Renal cortex interstitium (tissue), 11 donors: ENCODE data around the gene SCGB1A1. TPM values are rescaled to one million over a fixed set of nuclear protein-coding genes. Genes with fewer than 3 reads are reported as not detected.

Experiments
- DNase-seq, 11 donors: peaks; one replicate each; pipeline ENCODE4 v3.0.0-alpha.2; 2013; ENCODE audit warnings: low read depth in 9 of 11, low spot score in 4 of 11; ENCODE audit errors: extremely low read depth in 1 of 11
- polyA plus RNA-seq, 3 donors: library from polyadenylated mRNA; unstranded; fragments of 120-200 nt; gene quantifications; one replicate each; pipeline ENCODE4 v1.2.1, GENCODE V29; 2013; ENCODE audit not compliant: insufficient read length in 3 of 3

SCGB1A1 gene
- polyA plus RNA-seq, 3 donors, result not detected

DNA sequence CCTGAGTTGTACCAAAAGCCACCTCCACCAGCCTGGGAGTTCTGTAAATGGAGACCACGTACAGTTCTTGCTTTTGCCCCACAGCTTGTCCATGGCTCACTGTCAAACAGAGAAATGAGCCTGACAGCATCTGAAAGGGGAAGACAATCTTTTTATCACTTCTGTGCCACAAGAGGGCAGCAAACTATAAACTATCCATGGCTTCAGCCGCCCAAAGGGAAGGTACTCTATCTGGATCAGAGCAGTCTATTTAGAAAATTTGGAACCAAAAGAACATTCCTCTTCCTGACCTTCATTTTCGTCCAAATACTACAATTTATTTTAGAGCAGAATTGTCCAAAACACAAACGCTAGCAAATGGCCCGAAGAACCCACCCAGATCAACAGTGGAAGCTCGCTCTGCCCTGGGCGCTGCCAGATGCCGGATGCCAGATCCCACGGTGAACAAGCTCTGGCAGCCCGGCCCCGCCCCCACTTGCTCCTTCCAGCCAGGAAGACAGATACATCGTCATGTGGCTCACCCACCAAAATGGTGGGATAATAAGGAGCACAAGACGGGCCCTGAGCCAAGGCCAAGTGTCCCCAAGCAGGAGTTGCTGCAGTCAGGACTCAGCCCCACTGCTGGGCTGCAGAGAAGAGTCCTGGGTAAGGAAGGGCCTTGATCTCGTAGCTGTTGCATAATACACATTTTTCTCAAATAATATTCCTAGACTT is 23.9 kb upstream of the SCGB1A1 start:
- DNase-seq, result peak in 9 of 11 donors; percentile 67 to 87 (median 76)

DNA sequence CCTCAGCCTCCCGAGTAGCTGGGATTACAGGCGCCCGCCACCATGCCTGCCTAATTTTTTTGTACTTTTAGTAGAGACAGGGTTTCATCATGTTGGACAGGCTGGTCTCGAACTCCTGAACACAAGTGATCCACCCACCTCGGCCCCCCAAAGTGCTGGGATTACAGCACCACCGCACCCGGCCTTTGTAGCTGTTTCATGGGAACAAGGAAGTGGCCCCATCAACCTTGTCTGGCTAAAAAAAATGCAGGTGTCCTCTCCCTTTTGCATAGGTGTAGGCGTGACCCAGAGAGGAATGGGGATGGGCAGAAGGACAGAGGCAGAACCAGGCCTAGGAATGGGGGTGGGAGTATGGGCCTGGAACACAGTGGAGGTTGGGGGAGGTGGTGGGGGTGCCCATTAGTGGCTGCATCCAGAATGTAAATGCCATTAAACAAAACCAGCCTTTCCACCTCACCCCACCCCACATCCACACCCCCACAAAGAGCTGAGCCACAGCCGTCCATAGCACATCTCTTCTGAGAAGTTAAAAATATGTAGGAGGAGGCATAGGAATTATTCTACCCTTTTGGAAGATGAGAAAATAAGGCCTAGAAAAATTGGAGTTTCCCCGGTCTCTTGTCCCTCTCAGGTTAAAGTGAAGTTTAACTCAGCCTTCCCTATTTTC is 22.8 kb upstream of the SCGB1A1 start:
- no peak for DNase-seq

DNA sequence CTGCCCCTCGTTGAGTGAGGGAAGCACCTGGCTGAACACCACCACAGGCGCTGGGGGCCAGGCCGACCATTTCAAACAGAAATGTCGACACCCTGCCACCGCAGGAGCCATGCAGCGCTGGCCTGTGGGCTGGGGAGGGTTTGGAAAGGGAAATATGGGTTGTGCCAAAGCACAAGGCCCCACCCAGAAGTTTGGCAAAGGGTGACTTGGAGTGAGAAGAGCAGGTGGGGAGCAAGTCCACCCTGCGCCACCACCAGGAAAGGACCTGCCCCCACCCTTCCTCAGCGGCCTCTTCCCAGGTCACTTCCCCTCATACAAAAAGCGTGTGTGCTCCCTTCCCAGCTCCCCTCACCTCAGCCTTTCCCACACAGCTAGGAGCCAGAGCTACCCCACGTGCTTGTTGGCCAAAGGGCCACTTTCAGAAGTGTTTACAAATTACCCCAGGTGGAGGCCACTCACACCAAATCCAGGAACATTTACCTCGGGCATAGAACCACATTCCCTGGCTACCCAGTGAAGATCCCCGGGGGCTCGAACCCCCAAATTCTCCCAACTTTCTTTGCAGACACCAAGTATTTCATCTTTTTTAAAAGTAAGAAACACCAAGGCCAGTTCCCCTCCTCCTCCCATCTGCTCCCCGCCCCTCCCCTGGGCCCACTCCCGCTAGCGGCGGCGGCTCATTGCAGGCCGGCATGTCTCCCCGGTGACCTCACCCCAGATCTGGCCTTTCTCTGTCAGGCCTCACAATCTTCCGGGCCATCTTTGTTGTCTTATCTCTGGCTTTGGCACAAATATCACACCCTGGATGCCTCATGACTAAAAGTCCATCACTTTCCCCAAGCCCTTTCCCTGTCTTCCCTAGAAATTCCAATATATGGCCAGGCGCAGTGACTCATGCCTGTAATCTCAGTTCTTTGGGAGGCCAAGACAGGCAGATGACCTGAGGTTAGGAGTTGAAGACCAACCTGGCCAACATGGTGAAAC is 20.5 kb upstream of the SCGB1A1 start:
- no peak for DNase-seq

DNA sequence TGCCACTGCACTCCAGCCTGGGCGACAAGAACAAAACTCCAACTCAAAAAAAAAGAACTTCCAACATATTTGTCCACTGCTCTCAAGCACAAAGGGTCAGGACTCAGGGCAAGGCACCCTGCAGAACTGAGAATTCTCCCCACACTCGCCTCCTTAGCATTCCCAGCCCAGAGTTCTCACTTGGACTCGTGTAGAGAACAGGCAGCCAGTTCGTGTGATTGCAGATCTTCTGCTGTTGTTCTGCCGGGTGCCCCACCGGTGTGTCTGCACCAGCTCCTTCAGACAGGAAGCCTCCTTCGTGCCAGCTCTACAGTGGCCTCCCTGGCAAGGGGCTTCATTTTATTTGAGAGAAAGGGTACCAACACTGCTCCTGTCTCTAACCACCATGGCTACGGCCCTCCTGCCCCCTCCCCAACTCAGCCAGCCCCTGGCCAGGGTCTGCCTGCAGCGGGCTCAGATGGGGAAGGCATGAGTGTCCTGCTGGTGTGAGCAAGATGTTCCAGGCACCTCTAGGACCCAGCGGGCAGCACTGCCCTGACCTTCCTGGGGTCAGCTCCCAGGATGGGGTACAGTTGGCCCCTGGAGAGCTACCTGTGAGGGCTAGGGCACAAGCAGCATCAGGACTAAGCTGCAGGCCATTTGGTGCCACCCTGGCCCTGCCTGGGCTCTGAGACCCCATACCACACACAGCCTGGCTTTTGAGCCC is 19.5 kb upstream of the SCGB1A1 start:
- no peak for DNase-seq

DNA sequence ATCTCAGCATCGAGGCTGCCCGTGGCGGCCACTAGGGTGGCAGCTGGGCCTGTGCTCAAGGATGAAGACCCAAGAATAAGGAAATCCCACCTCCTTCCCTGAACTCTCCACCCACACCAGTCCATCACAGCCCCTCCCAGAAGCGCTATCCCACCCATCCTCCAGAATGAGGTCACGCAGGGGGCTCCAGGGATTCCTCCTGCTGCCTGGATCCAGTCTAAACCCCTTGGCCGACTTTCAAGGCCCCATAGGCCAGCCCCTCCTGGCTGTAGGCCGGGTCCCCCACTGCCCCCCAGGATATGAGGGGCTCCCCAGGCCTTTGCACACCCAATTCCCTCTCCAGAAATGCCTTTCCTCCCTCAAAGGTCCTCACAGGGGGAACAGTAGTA is 19.0 kb upstream of the SCGB1A1 start:
- DNase-seq, result no peak

DNA sequence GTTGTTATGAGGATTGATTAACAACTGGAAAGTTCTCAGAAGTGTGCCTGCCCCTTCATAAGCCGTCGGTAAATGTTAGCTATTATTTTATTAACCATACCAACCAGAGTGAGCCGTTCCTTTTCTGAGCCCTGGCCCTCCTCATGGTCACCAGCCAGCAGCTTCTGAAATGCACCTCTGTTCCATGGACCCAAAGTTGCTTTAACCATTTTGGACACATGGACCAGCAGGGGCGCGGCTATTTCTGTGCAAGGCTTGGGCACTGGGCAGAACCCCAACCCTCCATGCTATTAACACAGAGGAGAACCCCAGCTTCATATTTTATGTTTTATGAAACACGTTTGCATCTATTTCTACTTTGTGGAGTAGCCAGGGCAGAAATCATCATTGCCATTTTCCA is 18.6 kb upstream of the SCGB1A1 start:
- no peak for DNase-seq

DNA sequence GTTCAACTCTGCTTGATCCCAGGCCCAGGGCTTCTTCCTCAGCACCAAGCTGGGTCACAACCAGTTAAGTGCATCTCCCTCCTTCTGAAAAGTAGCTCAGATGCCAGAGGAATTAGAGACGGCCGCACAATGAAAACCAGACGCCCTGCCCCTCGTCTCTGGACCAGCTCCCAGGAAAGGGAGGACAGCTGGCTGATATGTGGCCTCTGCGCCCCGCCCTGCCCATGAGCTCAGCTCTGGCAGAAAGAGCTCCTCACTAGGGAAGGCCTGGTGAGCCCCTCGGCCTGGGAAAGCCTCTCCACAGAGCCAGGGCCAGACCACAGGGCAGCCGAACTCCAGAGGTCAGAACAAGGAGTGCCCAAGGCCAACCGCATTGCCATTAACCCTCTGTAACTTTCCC is 18.1 kb upstream of the SCGB1A1 start:
- peak in 4 of 11 donors; percentile 42 to 60 (median 49) for DNase-seq

DNA sequence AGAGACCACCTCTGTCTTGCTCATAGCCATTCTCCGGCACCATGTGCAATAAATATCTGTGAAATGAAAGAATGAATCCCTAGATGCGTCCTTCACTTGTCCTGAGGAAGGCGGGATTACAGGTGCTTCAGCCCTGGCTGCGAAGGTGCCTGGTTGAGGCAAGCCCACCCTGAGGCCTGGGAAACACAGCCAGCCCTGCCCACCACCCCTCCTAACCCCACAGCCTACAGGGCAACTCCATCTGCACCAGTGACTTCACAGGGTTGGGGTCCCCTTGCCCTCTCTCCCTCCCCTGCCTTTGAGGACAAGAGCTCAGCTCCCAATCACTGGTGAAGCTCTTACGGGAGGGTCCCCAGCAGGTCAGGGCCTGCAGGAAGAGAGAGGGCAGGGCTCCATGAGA is 17.5 kb upstream of the SCGB1A1 start:
- no peak for DNase-seq

DNA sequence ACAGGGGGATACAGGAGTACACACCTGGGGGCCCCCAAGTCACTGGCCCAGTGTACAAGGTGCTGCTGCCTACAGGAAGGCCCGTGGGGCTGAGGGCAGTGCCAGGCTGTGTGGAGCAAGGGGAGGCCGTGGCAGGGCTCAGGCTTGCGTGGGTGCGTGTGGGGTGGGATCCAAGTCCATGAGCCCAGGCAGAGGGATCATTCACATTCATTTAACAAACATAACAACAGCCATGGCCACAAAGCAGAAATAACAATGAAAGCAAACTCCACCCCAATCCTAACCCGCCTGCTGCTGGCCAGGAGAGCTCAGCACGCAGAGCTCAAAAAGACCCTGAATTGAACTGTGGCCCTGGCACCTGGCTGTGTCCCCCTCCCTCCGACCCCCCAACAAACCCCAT is 17.0 kb upstream of the SCGB1A1 start:
- no peak for DNase-seq

DNA sequence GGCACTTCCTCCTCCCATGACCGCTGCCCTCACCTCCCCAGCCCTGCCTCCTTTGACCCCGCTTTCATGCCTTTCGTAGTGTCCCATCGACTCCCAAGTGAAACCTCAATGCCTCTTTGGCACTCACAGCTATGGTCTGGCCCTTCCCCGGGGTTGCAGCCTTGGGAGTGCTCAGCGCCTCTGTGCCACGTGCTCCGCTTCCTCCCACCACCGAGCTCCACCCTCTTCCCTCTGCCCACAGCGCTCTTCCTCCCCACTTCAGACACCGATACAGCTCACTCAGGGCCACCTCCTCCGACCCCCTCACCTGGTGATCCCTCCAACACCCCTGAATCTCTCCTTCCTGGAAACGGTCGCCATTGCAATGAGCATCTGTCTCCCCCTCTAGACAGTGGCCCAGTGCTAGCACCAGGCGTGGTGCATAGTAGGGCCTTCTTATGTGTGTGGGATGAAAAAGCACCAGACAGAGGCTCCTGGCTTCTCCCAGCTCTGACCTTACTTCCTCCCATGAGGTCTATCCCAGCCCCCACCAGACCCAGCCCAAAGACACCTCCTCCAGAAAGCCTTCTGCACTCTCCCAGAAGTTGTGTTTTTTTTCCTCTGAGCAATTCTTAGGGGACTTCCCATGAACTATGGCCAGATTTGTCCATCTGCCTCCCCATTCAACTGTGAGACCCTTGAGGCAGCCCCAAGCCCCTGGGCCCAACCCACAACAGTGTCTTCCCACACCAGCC is 16.4 kb upstream of the SCGB1A1 start:
- no peak for DNase-seq

DNA sequence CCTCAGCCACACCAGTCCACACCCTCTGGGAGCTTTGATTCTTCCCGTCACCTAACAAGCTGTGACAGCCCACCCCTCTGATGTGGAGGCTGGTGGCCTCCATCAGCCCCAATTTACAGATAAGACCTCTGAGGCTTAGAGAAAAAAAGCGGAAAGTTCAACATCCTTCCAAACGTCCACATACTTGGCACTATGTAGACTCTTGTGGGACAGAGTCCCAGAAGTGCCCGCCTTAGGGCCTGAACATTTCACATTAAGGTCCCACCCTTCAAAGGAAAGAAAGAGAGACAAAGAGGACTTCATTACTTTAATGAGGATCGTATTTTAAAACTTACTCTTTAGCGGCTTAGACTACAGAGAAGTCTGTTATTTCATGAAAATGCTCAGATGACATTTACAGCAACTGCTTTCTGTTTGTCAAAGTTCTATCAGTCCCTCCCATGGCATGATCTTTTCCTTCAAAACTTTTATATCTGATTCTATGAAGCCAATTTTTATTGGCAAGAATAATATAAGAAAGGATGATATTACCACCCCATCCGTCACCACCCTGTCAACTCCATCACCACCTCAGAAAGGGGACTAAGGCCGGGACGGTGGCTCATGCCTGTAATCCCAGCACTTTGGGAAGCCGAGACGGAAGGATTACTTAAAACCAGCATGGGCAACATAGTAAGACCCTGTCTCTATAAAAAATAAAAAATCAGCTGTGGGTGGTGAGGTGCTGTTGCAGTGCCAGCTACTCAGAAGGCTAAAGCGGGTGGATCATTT is 15.7 kb upstream of the SCGB1A1 start:
- DNase-seq, result no peak

DNA sequence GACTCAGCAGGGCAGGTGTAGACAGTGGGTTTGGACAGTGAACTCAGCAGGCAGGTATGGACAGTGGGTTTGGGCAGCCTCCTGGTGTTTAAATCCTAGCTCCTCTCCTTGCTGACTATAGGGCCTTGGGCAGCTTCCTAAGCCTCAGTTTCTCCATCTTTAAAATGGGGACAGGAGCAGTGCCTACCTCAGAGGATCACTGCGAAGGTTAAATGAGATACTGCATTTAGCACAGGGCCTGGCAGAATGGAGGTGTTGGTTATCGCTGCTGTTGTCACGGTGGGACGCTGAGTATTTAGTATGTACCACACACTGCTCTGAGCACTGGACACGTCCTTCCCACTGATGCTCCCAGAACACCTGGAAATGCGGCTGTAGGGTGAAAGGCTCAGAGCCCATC is 14.4 kb upstream of the SCGB1A1 start:
- no peak for DNase-seq

DNA sequence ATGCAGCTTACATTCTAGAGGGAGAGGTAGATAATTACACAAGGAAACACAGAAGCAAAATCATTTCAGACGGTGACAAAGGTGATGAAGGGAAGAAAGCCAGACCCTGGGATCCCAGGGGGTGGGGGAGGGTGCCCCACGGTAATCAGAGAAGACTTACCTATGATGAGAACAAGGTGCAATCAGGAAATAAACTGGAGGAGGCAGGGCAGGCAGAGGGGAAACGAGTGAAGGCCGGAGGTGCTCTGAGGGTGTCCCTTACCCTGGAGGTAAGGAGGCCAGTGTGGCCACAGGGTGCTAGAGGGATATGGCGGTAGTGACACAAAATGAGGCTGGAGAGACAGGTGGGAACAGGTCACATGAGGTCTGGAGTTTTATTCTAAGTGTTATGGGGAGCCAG is 13.9 kb upstream of the SCGB1A1 start:
- no peak for DNase-seq

DNA sequence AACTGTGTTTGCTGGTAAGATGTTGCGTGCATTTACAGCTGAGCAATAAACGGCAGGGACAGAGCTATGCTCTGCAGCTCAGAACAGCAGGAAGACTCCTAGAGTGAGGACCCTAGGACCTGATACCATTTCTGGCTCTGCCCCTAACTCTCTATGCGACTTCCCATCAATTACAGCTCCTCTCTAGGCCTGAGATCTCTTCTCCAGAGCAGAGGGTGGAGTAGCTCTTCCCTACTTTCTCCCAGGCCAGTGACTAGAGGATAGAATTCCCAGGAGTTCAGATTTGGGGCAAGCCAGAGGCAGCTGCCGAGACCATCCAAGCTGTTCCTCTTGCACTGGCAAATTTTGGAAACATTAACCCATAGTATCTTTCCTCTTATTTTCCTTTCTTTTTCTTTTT is 12.8 kb upstream of the SCGB1A1 start:
- no peak for DNase-seq

DNA sequence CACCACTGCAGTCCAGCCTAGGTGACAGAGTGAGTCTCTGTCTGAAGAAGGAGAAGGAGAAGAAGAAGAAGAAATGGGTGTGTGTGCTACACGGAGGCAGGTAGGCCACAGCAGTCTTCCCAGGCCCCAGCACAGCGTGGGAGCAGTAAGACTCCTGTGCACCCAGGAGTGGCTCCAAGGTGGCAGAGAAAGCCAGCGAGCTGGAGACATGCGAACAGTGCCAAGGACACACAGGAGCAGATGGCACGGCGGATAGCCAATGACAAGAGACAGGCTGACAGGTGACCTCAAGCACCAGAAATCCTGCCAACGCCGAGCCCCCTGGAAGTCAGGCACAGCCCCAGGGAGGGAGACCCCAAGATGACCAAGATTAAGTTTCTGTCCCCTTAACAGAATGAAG is 9.0 kb upstream of the SCGB1A1 start:
- no peak for DNase-seq

DNA sequence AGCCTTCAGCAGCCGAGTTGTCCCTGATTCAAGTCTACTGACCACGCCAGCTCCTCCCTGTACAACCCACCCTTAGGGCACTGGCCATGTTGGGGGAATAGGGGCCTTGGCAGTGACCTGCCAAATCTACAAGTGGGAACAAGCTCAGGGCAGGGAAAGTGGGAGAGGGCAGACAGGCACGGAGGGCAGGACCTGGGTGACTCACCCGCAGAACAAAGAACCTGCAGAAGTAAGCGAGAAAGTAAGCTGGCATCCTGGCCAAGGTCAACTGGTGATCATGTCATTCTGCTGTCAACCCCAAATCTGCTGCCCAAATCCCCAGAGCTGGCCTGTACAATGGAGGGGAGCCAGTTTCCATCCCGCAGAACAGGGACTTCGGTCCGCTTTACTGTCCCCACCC is 7.9 kb upstream of the SCGB1A1 start:
- no peak for DNase-seq

DNA sequence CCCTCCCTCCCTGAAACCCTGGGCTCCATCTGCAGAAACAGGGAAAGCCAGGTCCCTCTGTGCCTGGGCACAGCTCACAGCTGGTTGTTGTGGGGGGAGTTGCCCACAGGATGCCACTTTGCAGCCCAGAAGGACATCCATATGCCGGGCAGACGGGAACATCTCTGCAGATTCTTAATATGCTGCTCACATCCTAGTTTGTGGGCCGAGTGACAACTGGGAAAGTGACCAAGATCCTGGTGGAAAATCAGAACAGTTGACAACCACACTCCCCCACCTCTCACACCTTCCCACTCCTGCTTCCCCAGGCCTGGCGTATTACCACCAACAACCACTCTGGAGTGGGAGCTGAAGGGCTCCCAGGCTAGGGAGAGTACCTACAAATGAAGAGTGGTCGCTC is 7.3 kb upstream of the SCGB1A1 start:
- no peak for DNase-seq
